Measurements from ENCODE around the gene BTBD10. TPM values are rescaled to one million over a fixed set of nuclear protein-coding genes. Genes with fewer than 3 reads are reported as not detected.
"Not testable (repeated sequence)": the region's sequence is repeated elsewhere in the genome, so short reads cannot be mapped to it uniquely, and the experiment has no call there.

The BTBD10 gene
- total RNA-seq, 4 donors from 2014 or later, result 44.1 to 65.1 (median 50.4) TPM

DNA sequence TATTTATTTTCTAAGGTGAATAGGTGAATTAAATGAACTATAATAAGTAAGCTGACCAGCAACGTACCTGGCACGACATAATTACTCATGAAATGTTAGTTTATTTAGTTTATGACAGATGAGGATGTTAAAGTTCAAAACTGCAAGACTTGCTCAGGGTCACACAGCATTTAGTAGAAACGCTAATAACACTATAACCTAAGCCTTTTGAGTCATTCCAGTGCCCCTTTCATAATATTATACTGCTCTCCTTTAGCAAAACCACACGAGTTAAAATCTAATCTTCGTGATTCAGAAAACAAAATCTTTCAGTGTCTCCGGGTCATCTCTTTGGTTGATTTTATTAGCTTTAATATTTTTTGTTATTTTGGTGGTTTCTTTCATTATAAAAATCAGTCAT, 39.6 kb downstream of the BTBD10 start:
- WGBS, 2 donors (ENCODE audit: low coverage in 1 of 2), result 60 to 74% methylated on average over 6 of the region's 6 CpGs
- no peaks in the 10 kb centered on the region for H3K27me3 ChIP-seq
- peaks cover 0 to 13% (median 0%) of the 10 kb centered on the region in 3 donors for H3K9me3 ChIP-seq
- H3K36me3 ChIP-seq, result peaks cover 0 to 7% of the 10 kb centered on the region in 2 donors
- no peak for ATAC-seq
- H3K4me1 ChIP-seq, result peaks cover 0 to 26% (median 3%) of the 10 kb centered on the region in 3 donors
- H3K4me3 ChIP-seq, result no peak overlapping the region
- TF ChIP-seq, protein P1, sequence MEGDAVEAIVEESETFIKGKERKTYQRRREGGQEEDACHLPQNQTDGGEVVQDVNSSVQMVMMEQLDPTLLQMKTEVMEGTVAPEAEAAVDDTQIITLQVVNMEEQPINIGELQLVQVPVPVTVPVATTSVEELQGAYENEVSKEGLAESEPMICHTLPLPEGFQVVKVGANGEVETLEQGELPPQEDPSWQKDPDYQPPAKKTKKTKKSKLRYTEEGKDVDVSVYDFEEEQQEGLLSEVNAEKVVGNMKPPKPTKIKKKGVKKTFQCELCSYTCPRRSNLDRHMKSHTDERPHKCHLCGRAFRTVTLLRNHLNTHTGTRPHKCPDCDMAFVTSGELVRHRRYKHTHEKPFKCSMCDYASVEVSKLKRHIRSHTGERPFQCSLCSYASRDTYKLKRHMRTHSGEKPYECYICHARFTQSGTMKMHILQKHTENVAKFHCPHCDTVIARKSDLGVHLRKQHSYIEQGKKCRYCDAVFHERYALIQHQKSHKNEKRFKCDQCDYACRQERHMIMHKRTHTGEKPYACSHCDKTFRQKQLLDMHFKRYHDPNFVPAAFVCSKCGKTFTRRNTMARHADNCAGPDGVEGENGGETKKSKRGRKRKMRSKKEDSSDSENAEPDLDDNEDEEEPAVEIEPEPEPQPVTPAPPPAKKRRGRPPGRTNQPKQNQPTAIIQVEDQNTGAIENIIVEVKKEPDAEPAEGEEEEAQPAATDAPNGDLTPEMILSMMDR (IDR thresholded peaks at IDR 0.05), result no peak
- TF ChIP-seq POLR2AphosphoS5 (IDR thresholded peaks at IDR 0.05) (no peak), EP300 (IDR thresholded peaks at IDR 0.05) (no peak), POLR2A (IDR thresholded peaks at IDR 0.05) (no peak)
- H3K27ac ChIP-seq, result no peak overlapping the region

DNA sequence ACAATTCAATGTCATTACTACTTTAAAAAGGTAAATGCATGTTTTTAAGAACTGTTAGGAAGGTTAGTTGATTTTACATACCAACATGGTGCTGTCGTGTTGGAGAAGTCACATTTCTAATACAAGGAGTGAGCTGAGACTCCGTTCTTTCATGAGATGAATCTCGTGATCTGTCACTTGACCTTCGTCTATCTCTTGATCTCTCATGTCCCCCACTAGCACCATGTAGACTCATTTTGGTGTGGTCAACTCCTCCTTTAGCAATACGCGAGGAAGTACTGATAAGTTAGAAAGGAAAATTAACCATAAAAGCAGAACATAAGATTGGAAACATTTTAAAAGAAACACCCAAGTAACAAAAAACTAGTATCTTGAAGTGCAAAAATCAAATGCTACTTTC, 41.5 kb downstream of the BTBD10 start:
- WGBS, 2 donors (ENCODE audit: low coverage in 1 of 2), result 86 to 94% methylated on average over 4 to 6 of the region's 6 CpGs
- Histone ChIP-seq H3K9me3 (no peaks in the 10 kb centered on the region), H3K36me3 (peaks cover 0 to 12% of the 10 kb centered on the region in 2 donors), H3K4me3 (no peak overlapping the region), H3K4me1 (peaks cover 0 to 26% (median 3%) of the 10 kb centered on the region in 3 donors), H3K27ac (no peak overlapping the region), H3K27me3 (no peaks in the 10 kb centered on the region)
- TF ChIP-seq POLR2A (IDR thresholded peaks at IDR 0.05) (no peak), EP300 (IDR thresholded peaks at IDR 0.05) (no peak), POLR2AphosphoS5 (IDR thresholded peaks at IDR 0.05) (no peak)
- TF ChIP-seq, protein P1 (IDR thresholded peaks at IDR 0.05), result no peak
- no peak for ATAC-seq

DNA sequence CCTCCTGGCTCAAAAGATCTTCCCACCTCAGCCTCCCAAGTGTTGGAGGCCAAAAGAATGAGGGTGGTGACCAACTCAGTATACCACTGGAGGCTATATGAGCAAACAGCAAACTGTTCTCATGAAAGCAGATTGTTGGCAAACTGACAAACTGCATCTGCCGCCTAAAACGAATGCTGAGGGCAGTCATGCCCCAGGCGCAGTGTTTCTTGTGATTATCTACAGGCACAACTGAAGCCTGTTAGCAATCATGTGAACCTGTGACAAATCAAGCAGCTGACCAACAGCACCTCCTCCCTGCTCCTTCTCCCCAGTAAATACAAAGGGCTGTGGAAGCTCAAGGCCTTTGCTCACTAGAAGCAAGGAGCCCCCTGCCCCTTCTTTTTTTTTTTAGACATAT, 47.8 kb downstream of the BTBD10 start:
- Histone ChIP-seq H3K36me3 (peaks cover 0 to 64% of the 10 kb centered on the region in 2 donors), H3K4me1 (no peaks in the 10 kb centered on the region), H3K27me3 (no peaks in the 10 kb centered on the region), H3K27ac (no peak overlapping the region), H3K4me3 (no peak overlapping the region), H3K9me3 (no peaks in the 10 kb centered on the region)
- TF ChIP-seq EP300 (IDR thresholded peaks at IDR 0.05), result no peak
- no peak for TF ChIP-seq POLR2AphosphoS5 (IDR thresholded peaks at IDR 0.05)
- no peak for TF ChIP-seq POLR2A (IDR thresholded peaks at IDR 0.05)
- TF ChIP-seq, protein P1 (IDR thresholded peaks at IDR 0.05), result no peak
- WGBS, 2 donors (ENCODE audit: low coverage in 1 of 2), result 80 to 87% methylated on average over 3 of the region's 3 CpGs
- ATAC-seq, result no peak

DNA sequence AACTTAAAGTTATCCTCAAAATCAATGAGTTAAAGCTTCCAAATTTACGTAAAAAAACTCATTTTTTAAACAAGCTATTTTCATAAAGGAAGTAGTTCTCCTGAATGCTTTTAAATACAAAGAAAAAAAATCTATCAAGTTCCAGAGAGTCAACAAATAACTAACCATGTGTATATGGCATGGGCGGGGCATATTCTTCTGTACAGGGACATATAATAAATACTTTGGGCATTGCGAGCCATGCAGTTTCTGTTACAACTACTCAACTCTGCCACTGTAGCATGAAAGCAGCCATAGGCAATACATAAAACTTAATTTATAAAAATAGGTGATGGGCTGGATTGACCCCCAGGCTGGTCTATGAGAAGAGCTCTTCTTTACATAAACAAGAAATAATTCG, 57.8 kb downstream of the BTBD10 start:
- Histone ChIP-seq H3K4me1 (no peaks in the 10 kb centered on the region), H3K36me3 (peaks cover 3 to 64% of the 10 kb centered on the region in 2 donors), H3K27ac (no peak overlapping the region), H3K9me3 (no peaks in the 10 kb centered on the region), H3K27me3 (no peaks in the 10 kb centered on the region), H3K4me3 (no peak overlapping the region)
- 90 to 100% methylated on average over 4 of the region's 4 CpGs for WGBS, 2 donors (ENCODE audit: low coverage in 1 of 2)
- ATAC-seq, result no peak
- TF ChIP-seq, protein P1 (IDR thresholded peaks at IDR 0.05), result no peak
- TF ChIP-seq POLR2AphosphoS5 (IDR thresholded peaks at IDR 0.05) (no peak), POLR2A (IDR thresholded peaks at IDR 0.05) (no peak), EP300 (IDR thresholded peaks at IDR 0.05) (no peak)

DNA sequence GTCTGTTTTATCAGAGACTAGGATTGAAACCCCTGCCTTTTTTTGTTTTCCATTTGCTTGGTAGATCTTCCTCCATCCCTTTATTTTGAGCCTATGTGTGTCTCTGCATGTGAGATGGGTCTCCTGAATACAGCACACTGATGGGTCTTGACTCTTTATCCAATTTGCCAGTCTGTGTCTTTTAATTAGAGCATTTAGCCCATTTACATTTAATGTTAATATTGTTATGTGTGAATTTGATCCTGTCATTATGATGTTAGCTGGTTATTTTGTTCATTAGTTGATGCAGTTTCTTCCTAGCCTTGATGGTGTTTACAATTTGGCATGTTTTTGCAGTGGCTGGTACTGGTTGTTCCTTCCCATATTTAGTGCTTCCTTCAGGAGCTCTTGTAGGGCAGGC, 64.7 kb downstream of the BTBD10 start:
- H3K27me3 ChIP-seq, ATAC-seq: not testable (repeated sequence)
- H3K36me3 ChIP-seq, result peaks cover 0 to 40% of the 10 kb centered on the region in 2 donors

More for the DNA sequence above, 64.7 kb downstream of the BTBD10 start:
- not testable (repeated sequence) for H3K4me1 ChIP-seq, H3K4me3 ChIP-seq, H3K27ac ChIP-seq, H3K9me3 ChIP-seq

Data from gastroesophageal sphincter (tissue), 4 donors.